Measurements from ENCODE around the gene SLC17A2. TPM values are rescaled to one million over a fixed set of nuclear protein-coding genes. Genes with fewer than 3 reads are reported as not detected.
A peak's percentile ranks its signal among the peaks of the same experiment; 100 is the strongest.

Gene SLC17A2, protein sequence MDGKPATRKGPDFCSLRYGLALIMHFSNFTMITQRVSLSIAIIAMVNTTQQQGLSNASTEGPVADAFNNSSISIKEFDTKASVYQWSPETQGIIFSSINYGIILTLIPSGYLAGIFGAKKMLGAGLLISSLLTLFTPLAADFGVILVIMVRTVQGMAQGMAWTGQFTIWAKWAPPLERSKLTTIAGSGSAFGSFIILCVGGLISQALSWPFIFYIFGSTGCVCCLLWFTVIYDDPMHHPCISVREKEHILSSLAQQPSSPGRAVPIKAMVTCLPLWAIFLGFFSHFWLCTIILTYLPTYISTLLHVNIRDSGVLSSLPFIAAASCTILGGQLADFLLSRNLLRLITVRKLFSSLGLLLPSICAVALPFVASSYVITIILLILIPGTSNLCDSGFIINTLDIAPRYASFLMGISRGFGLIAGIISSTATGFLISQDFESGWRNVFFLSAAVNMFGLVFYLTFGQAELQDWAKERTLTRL
- total RNA-seq = not detected in 2 replicates

DNA sequence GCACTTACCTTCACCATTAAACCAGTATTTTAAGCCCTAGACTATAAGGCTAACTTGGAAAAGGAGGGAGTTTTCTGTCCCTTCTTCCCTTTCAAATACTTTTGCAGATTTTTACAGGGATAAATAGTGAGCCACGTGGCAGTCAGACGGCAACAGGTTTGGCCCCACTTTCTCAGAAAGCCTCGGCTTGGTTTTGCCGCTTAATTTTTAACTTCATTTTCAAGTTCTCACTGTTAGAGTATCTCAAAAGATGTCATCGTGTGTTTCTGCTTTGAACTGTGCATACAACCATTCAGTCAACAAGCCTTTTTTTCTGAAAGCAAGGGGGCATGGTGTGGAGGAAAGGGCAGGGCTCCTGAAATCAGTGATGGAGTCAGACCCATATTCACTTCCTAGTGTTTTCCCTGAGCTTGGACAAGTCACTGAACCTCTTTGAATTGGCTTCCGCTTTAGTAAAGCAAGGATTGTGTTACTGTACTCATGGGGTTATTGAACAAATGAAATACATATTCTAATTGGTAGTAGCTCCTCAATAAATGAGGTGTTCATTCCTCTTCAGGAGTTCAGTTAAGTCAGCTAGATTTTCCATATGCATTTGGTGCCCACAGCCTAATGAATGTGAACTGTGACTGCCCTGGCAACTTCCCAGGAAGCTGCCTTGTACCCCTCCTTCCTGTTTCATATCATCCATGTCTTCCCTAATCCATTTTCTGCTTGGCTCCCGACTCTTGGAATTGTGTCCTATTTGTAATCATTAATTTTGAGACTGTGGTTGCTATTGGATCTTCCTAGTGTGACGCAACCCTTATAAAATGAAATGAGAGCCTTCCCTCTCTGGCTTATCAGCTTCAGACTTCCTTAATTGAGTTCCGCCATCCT is at the start of gene SLC17A2:
TSS of gene SLC17A2 (minus strand) at position 160 of the 879 bp plus-strand sequence. CDS start 4,895 bp downstream, outside the sequence.
- DNase-seq (ENCODE audit: low read depth in 2 of 2) = no peak

DNA sequence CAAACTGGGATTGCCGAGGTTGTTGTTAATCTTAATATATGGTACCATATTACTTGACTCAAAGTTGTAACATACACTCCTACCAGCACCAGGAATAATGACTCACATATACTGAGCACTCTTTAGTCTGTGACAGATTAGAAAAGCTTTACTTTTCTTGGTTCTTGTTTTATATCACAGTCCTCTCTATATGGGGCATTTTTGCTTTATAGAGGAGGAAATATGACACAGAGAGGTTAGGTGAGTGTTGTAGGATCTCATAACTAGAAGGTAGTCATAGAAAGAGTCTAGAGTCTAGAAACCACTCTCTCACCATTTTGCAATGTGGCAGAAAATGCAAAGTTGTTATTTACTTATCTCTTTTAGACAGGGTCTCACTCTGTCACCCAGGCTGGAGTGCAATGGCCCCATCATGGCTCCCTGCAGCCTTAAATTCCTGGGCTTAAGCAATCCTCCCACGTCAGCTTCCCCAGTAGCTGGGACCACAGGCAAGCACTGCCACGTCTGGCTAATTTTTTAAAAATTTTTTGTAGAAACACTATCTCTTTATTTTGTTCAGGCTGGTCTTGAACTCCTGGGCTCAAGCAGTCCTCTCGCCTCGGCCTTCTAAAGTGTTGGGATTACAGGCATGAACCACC is 45.6 kb upstream of the SLC17A2 start:
- DNase-seq (ENCODE audit: low read depth in 2 of 2) = no peak

DNA sequence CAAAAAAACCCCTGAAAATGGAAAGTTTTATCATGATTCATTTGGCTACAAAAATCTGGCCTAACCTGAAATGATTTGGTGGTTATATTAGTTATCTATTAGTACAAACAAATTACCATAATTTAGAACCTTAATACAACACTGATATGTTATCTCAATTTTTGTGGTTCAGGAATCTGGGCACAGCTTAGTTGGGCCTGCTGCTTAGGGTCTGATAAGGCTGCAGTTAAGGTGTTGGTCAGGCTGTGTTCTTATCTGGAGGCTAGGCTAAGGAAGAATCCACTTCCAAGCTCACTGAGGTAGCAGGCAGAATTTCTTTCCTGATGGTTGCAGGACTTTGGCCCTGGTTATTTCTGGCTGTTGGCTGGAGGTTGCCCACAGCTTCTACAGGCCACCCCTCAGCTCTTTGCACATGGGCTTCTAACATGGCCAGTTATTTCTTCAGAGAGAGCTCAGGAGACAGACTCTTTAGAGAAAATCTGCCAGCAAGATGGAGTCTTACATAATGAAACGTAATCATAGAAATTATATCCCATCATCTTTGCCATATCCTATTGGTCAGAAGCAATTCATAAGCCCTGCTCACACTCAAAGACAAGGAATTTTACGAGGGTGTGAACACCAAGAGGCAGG is 43.5 kb upstream of the SLC17A2 start:
- no peak for DNase-seq (ENCODE audit: low read depth in 2 of 2)

DNA sequence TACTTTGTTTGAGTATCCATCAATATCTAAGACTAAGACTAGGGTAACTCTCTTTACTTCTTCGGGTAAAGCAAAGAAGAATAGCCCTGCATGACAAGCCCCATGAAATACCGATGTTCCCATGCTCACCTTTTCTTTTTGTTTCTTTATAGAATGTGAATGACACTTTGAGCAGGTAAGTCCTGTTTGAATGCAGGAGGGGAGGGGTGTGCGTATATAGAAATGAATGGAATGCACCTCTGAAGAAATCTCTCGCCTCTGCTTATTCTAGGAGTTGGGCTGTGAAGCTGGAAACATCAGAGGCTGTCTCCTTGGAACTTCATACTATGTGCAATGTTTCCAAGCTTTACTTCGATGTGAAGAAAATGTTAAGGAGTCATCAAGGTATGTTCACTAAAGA is 42.4 kb upstream of the SLC17A2 start:
- DNase-seq (ENCODE audit: low read depth in 2 of 2) = no peak

DNA sequence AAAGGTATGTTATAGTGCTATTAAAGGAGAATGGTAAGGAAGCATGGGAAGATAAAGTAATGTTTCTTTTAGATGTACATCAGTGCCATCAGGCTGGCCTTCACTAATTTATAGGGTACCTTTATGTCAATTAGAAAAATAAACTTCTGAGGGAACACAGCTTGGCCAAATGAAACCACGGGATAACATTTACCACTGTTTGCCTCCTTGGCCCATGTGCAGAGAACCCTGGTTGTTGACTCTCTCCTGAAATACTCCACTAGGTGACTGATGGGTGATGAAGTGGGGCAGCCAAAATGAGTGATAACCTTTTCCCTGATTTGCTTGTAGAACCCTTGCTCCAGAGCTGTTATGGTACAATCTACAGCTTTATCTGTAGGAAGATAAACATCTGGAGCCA is 41.6 kb upstream of the SLC17A2 start:
- no peak for DNase-seq (ENCODE audit: low read depth in 2 of 2)

DNA sequence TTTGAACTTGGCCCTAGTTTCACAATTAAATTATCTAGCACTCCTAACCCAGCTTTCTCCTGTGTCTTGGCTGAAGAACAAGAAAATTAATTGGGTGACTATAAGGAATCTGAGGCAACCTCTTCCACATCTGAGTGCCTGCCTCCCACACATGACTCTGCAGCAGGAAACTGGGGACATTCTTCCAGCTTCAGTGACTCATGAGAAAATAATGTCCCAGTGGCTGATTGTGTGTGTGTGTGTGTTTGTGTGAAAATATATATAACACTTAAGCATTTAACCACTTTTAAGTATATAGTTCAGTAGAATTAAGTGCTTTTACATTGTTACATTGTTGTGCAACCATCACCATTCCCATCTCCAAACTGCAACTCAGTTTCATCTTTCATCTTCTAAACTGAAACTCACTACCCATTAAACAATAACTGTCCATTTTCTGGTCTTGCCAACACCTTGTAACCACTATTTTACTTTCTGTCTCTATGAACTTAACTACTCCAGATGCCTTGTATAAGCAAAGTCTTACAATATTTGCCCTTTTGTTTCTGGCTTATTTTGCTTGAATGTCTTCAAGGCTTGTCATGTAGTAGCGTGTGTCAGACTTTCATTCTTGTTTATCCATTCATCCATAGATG is 40.8 kb upstream of the SLC17A2 start:
- peak; percentile 45 to 89 for DNase-seq (ENCODE audit: low read depth in 2 of 2)

DNA sequence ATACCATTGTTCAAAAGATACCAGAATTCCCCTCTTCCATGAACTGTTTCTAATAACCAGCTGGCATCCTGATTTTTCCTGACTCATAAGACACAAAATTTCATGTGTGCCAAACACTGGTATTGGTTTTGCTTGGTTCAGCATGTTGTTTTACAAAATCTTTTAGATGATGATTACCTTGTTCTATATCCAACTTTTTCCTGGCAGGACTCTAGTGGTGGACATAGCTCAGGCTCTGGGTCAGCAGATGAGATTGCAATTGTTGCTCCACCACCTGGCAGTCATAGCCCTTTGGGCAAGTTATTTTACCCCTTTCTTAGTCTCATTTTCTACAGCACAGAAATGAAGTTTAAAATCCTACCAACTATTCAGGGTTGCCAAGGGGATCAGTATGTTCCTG is 38.3 kb upstream of the SLC17A2 start:
- DNase-seq (ENCODE audit: low read depth in 2 of 2) = peak in 1 of 2 donors; percentile 35

DNA sequence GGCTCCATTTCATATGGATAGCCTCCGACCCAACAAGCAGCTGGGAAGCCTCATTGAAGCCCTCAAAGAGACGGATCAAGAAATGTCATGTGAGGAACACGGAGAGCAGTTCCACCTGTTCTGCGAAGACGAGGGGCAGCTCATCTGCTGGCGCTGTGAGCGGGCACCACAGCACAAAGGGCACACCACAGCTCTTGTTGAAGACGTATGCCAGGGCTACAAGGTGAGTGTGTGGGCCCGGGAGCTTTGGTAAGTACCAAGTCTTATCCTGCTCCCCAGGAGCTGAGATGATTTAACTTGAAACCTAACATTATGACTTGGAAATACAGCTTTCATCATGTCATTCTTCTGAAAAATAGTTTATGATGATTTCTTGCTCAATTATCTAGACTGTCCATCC is 36.2 kb upstream of the SLC17A2 start:
- DNase-seq (ENCODE audit: low read depth in 2 of 2) = no peak

DNA sequence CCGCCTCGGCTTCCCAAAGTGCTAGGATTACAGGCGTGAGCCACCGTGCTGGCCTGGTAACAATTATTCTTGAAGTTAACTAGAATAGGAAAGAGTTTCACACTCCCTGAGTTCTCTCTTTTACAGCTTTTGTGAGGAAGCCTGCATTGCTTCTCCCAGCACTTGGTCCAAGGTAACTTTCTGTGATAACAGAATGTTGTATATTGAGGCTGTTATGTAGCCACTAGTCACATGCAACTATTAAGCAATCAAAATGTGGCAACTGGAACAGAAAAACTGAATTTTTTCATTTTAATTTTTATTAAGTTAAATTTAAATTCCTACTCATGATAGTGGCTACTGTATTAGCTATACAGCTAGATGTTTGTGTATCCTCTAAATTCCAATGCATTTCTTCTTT is 34.6 kb upstream of the SLC17A2 start:
- DNase-seq (ENCODE audit: low read depth in 2 of 2) = no peak

DNA sequence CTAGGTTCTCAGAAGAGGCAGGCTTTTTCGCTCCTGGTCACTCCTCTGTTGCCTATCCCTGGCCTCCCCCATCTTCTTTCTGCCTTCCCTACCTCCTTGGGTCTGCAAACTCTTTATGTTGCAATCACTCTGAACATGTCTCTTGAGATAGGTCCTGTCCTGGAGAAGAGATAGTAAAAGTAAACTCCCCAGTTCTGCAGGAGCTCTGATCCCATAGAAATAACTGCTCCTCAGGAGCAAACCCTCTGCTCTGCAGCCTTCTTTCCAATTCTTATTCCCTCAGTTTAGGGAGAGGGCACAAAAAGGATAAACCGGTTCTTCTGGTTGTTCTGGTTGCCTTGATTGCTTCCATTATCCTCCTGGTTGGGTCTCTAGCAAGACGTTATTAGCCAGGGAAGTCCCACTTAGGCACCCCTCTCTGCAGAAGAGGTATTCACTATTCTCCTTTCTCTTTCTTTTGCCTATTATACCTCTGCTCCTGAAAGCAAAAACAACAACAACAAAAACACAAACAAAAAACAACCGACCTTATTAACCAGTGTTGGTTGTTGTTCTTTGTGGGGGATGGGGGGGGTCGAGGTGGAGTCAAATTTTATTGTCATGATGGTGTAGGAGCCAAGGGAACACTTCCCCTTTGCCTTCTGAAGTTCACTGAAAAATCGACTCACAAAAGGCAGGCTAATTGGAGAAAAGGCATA is 33.1 kb upstream of the SLC17A2 start:
- DNase-seq (ENCODE audit: low read depth in 2 of 2) = no peak

DNA sequence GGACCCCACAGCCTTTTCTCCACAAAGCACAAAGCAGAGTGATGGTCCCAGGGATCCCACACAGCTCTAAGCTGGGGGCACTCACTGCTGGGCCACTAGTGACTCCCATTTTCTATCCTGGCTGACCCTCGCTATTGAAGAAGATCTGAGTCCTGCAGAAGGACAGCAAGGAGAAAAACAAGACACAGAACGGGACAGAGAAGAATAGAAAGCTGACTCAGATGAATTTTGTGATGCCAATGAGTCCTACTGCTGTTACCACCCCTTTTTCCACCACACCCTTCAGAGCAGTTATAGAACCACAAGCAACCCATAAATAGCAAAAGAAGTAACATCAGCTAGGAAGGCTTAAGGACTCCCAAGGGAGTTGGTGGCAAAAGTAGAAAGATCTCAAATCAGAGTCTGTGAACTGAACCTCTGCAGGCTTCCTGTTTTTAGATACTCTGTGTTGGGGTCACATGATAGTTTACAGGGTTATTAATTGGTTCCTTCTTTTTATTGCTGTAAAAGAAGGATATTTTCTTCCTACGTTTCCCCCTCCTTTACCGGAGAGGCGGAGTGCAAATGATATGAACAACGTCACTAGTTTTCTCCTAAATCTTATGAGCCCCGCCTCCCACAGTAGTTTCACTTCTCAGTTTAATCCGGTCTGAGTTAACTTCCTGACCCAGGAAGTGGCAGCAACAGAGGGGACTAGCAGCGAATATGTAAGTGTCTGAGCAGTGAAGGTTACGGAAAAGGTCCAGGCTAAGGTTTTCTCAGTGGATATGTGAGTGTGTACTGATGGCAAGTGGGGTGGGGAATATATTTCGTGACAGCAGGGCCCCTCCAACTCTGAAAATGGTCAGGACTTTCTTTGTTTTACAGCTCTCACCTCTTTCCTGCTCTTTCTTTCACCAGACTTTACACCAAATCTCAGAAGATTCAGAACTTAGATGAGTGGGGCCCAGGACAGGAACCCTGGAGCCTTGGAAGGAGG is 31.9 kb upstream of the SLC17A2 start, which contains the start of gene TRIM38:
TSS of gene TRIM38 (plus strand) at position 654 of the 979 bp plus-strand sequence. CDS start 3,721 bp downstream, outside the sequence.
- peak; percentile 56 to 89 for DNase-seq (ENCODE audit: low read depth in 2 of 2)

DNA sequence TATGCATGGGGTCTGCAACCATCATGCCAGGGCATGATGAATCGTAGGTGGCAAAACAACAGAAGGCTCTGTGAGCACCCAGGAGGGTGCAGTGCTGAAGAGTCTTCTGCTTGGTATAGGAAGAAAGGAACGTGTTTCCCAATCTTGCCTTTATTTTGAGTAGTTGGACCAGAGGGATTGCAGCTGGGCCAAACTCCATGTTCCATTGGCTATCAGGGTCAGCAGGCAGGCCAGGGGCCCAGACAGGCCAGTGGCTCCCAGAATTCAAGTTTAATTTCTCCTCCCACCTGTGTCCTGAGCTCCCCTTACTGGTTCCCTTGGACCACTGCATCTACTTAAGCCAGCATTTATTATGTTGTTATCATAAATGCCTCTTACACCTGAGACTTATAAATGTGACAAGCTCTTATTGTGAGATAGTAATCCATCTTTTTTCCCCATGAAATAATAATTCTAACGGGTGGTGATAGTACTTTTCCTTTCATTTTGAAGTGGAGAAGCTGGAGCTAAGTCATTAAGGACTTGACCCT is 31.2 kb upstream of the SLC17A2 start:
- no peak for DNase-seq (ENCODE audit: low read depth in 2 of 2)

DNA sequence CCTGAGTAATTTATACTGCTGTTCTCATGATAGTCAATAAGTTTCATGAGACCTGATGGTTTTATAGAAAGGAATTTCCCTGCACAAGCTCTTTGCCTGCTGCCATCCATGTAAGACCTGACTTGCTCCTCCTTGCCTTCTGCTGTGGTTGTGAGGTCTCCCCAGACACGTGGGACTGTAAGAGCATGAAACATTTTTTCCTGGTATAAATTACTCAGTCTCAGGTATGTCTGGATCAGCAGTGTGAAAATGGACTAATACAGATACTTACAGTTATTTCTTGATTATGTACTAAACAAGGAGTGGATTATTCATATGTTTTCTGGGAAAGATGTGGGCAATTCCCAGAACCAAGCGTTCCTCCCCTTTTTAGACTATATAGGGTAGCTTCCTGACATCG is 30.2 kb upstream of the SLC17A2 start:
- DNase-seq (ENCODE audit: low read depth in 2 of 2) = no peak

DNA sequence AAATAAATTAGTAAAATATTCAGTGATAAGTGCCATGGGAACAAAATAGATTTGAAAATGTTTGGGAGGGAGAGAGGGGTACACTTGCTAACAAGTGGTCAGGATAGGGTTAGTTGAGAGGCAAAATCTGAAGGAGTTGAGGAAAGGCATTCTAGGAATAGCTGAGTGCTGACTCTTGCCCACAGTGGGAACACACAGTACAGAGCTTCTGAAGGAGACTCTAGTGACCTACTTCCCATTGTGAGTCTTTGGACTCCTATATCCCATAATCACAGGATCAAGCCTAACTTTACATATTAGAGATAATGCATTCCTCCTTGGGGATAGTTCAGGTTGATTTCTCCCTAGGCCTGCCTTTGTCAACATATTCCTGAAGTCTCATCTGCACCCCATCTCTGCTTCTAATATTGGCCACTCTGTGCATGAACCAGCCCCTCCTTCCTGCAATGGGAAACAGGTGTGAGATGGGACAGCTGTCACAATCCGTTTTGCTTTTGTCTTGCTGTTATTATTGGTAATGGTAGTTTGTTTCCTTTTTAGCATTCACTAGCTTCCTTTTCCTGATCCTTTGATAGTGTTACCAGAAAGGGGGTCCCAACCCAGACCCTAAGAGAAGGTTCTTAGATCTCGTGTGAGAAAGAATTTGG is 29.5 kb upstream of the SLC17A2 start:
- DNase-seq (ENCODE audit: low read depth in 2 of 2) = no peak

DNA sequence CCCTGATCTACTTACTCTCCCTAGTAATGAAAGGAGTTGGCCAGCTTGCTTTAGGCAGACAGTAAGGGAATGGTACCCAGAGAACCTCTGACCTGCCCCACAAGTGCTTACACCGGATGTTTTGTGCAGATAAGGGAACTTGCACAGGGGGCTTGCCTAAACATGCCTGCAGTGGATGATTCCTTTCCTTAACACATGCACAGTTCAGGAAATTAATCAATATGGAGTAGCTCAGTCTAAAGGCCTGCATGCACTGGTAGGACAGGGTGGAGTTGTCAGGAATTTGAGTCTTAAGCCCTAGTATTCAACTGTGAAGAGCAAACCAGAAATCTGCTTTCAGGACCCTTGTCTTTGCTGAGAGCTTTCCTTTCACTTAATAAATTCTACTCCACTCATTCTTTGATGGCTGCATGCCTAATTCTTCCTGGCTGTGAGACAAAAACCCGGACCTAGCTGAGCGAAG is 28.2 kb upstream of the SLC17A2 start:
- DNase-seq (ENCODE audit: low read depth in 2 of 2) = no peak

DNA sequence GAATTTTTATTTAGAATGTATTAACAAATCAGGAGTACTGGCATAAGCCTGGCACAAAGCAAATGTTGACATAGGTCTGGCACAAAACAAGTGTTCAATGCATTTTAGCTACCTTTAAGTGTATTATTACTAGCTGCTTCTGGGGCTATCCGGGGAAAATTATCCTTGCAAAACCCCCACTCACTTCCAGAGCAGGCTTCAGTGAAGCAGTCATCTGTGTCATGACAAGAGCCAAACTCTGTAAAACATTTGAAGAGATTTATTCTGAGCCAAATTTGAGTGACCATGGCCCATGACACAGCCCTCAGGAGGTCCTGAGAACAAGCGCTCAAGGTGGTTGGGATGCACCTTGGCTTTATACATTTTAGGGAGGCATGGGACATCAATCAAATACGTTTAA is 25.7 kb upstream of the SLC17A2 start:
- no peak for DNase-seq (ENCODE audit: low read depth in 2 of 2)

DNA sequence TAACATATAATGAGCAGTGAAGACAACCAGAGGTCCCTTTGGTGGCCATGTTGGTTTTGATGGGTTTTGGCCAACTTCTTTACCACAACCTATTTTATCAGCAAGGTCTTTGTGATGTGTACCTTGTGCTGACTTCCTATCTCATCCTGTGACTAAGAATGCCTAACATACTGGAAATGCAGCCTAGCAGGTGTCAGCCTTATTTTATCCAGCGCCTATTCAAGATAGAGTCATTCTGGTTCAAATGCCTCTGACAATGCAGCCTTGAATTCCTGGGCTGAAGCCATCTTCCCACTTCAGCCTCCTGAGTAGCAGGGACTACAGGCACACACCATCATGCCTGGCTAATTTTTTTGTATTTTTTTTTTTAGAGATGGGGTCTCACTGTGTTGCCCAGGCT is 24.3 kb upstream of the SLC17A2 start:
- no peak for DNase-seq (ENCODE audit: low read depth in 2 of 2)

DNA sequence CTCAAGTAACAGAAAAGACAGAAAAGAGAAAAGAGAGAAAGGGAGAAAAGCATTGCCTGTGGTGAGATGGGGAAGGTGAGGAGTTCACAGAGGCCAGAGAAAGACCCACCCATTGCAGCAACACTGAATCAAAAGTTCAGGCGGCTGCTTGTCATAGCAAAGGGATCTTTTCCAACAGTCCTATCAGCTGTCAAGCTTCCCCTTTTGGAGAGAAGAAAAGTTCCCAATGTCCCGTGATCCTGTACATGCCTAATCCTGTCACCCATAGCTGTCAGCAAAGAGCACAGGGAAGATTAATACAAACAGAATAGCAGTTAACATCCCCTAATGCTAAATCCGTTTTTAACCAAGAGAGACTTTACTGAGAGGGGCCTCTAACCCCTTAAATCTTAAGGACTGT is 23.2 kb upstream of the SLC17A2 start:
- DNase-seq (ENCODE audit: low read depth in 2 of 2) = no peak

Measured in dermis microvascular lymphatic vessel endothelial cell (primary cell).